Right lobe of liver (tissue), 6 donors: ENCODE measurements around the gene RYR3. TPM values are rescaled to one million over a fixed set of nuclear protein-coding genes. Genes with fewer than 3 reads are reported as not detected.

ENCODE experiments used
- ATAC-seq, 4 donors: fragments of 200-7000 bp; cut with Tn5 transposase; one replicate each; pipeline ENCODE4 v1.9.1; 2020; ENCODE audit warnings: mild to moderate bottlenecking in 4 of 4, moderate library complexity in 4 of 4
- DNase-seq, 3 donors: peaks; one replicate each; pipeline ENCODE4 v3.0.0-alpha.2; 2020
- H3K27ac ChIP-seq, 3 donors: fragments of 200-600 bp; one replicate each; pipeline ENCODE4 v1.8.0; 2022
- H3K27me3 ChIP-seq, 2 donors: fragments of 200-600 bp; one replicate each; pipeline ENCODE4 v1.8.0; 2022
- H3K36me3 ChIP-seq, 4 donors: fragments of 200-600 bp; sonication (generic) in 1 of 4; one replicate each; pipeline versions ENCODE4 v1.5.1 to v1.8.0; 2017 to 2022; ENCODE audit warnings: control low read depth in 1 of 4
- H3K4me1 ChIP-seq, 4 donors: fragments of 200-600 bp; sonication (generic) in 1 of 4; one replicate each; pipeline versions ENCODE4 v1.5.1 to v1.8.0; 2017 to 2022; ENCODE audit warnings: control low read depth in 1 of 4
- H3K4me3 ChIP-seq, 3 donors: fragments of 200-600 bp; one replicate each; pipeline ENCODE4 v1.8.0; 2022
- H3K9me3 ChIP-seq, 4 donors: fragments of 200-600 bp; sonication (generic) in 1 of 4; one replicate each; pipeline versions ENCODE4 v1.5.1 to v1.8.0; 2017 to 2022; ENCODE audit warnings: control low read depth in 1 of 4
- CTCF ChIP-seq, 4 donors: fragments of 200-600 bp in 3 of 4; fragments of 450-650 bp in 1 of 4; IDR thresholded peaks; one replicate each; pipeline versions ENCODE4 v1.5.1 to v1.8.0; 2016 to 2022; ENCODE audit warnings: antibody characterized with exemption in 4 of 4, mild to moderate bottlenecking in 2 of 4
- POLR2A ChIP-seq: fragments of 450-650 bp; IDR thresholded peaks from one replicate; pipeline ENCODE4 v1.6.1; 2017; ENCODE audit warnings: antibody characterized with exemption, mild to moderate bottlenecking
- WGBS: methylation state at CpG from one replicate; pipeline ENCODE4 v1.1.6; 2018; ENCODE audit warnings: low coverage, low lambda C conversion rate; ENCODE audit not compliant: insufficient coverage; ENCODE audit errors: missing lambda C conversion rate; 5-methylcytosine and 5-hydroxymethylcytosine counted together
- intact Hi-C, 2 donors: fragments of 100-400 bp; cut with DNase I; formaldehyde crosslinking; loops; one replicate each; pipeline versions ENCODE4 v1.11.2 to v1.14.1; 2022
- total RNA-seq, 6 experiments: library from RNA; depleted of rRNA in 2 of 6; stranded (reverse); fragments of >200 nt in 2 of 6; fragmentation: NEBNext Ultra II Directional in 3 of 6; extraction: Animal tissue kit (Norgen Biotek cat#: 25700) in 3 of 6; gene quantifications; one replicate each; pipeline versions ENCODE4 v1.1.0 to v1.2.4, GENCODE V29; 2016 to 2023
- donor health status: DM: no; HTN: yes; CAD: no.
- donor health status: DM: no; HTN: no; CAD: no.
- donor health status: DM: no; HTN: no; CAD: no.
- donor health status: DM: no; HTN: yes; CAD: no.
- donor health status: DM: no; HTN: yes; CAD: no.

Gene RYR3
- total RNA-seq, 6 experiments from 2014 or later, result under 0.01 to 0.31 (median 0.05) TPM; not detected in 3

- Histone ChIP-seq H3K9me3 (no peaks in the 10 kb centered on the region), H3K27me3 (no peaks in the 10 kb centered on the region), H3K27ac (no peak overlapping the region), H3K4me1 (no peaks in the 10 kb centered on the region), H3K4me3 (no peak overlapping the region), H3K36me3 (no peaks in the 10 kb centered on the region)
- ATAC-seq (no peak), DNase-seq (no peak)
- 54% methylated on average over 2 of the region's 2 CpGs for WGBS
- intact Hi-C loops, result no loop called here
- TF ChIP-seq POLR2A (no peak), CTCF (IDR thresholded peaks at IDR 0.05) (no peak)
Observed at GRCh38 chr15:33580526-33580925, 269.8 kb downstream of the RYR3 start.

- no peak for TF ChIP-seq CTCF (IDR thresholded peaks at IDR 0.05)
- 37% methylated on average over 3 of the region's 3 CpGs for WGBS
- Histone ChIP-seq H3K27ac (no peak overlapping the region), H3K4me3 (no peak overlapping the region), H3K36me3 (no peaks in the 10 kb centered on the region), H3K27me3 (no peaks in the 10 kb centered on the region), H3K9me3 (no peaks in the 10 kb centered on the region), H3K4me1 (no peaks in the 10 kb centered on the region)
- no peak for DNase-seq
- intact Hi-C loops, result no loop called here
- ATAC-seq, result no peak
Observed at GRCh38 chr15:33581032-33581431, 270.3 kb downstream of the RYR3 start.

- no peak overlapping the region for H3K27ac ChIP-seq
- H3K27me3 ChIP-seq, result no peaks in the 10 kb centered on the region
- no peaks in the 10 kb centered on the region for H3K36me3 ChIP-seq
- no peak overlapping the region for H3K4me3 ChIP-seq
- ATAC-seq, result no peak
- H3K4me1 ChIP-seq, result no peaks in the 10 kb centered on the region
- intact Hi-C loops, result no loop called here
- no peaks in the 10 kb centered on the region for H3K9me3 ChIP-seq
- no peak for DNase-seq
- no peak for TF ChIP-seq CTCF (IDR thresholded peaks at IDR 0.05)
- TF ChIP-seq POLR2A, result no peak
- WGBS, result 36% methylated on average over 8 of the region's 8 CpGs
Observed at GRCh38 chr15:33584797-33585196, 274.0 kb downstream of the RYR3 start.

- ATAC-seq (no peak), DNase-seq (no peak)
- Histone ChIP-seq H3K4me3 (no peak overlapping the region), H3K36me3 (no peaks in the 10 kb centered on the region), H3K27ac (no peak overlapping the region), H3K27me3 (no peaks in the 10 kb centered on the region), H3K4me1 (peaks cover 0 to 6% (median 0%) of the 10 kb centered on the region in 4 donors), H3K9me3 (no peaks in the 10 kb centered on the region)
- WGBS, result 56% methylated on average over 17 of the region's 17 CpGs
- TF ChIP-seq POLR2A (no peak), CTCF (IDR thresholded peaks at IDR 0.05) (no peak)
- intact Hi-C loops, result no loop called here
Observed at GRCh38 chr15:33586786-33587697, 276.3 kb downstream of the RYR3 start.
